B cell (primary cell): Measurements from ENCODE around the gene C20orf173.

ENCODE experiments used
- CTCF ChIP-seq: fragments of 200-600 bp; IDR thresholded peaks from one replicate; pipeline ENCODE4 v1.8.0; 2022; ENCODE audit warnings: antibody characterized with exemption, mild to moderate bottlenecking
- EZH2 ChIP-seq: IDR thresholded peaks from 2 replicates; pipeline ENCODE4 v1.6.1; 2012; ENCODE audit warnings: borderline replicate concordance, low read depth, mild to moderate bottlenecking, moderate library complexity, low read length; ENCODE audit not compliant: insufficient read depth, poor library complexity, severe bottlenecking

DNA sequence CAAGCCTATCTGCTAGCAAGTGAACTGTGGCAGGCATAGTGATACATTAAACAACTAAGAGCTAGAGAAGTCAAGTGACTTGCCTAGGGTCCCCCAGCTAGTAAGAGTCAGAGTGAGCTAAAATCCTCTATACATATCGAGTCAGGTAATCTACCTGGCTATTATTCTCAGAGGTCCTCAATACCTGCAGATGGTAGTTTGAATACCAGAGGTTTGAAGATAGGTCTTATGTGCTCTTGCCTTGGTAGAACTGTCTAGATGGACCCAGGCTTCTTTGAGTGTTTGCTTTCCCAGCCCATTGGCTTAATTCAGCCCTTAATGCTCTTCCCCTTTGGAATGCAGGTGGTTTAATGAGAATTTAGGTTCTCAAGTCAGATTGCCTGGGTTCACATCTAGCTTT lies 13.5 kb upstream of the C20orf173 start:
- TF ChIP-seq CTCF: no peak
- TF ChIP-seq EZH2: no peak
